GM12878 (cell line): ENCODE results near the gene MAST4. TPM values are rescaled to one million over a fixed set of nuclear protein-coding genes. Genes with fewer than 3 reads are reported as not detected.

Experiments
- ATAC-seq: fragments of 200-7000 bp; cut with Tn5 transposase; 3 replicates; pipeline ENCODE4 v1.9.1; 2020; ENCODE audit warnings: mild to moderate bottlenecking, moderate library complexity
- BruUV-seq: library from RNA; stranded (reverse); fragments of 400-500 nt; replicated peaks from 2 replicates; lab custom pipeline; 2021; lab: Mats Ljungman, UMichigan
- CTCF ChIA-PET: fragments of 300-600 bp; sonication (Branson Sonifier 250); formaldehyde crosslinking; extraction: SDS; loops from one replicate; lab custom pipeline; 2021; ENCODE audit warnings: inconsistent platforms; lab: Yijun Ruan, JAX
- POLR2A ChIA-PET: fragments of 350-600 bp; formaldehyde crosslinking; extraction: SDS; loops from one replicate; lab custom pipeline; 2021; ENCODE audit warnings: inconsistent platforms; lab: Charles Lee
- RAD21 ChIA-PET: fragments of 300-600 bp; sonication (Branson Sonifier 250); formaldehyde crosslinking; loops from one replicate; lab custom pipeline; 2023; ENCODE audit warnings: antibody characterized with exemption; ENCODE audit not compliant: unreplicated experiment; lab: Charles Lee
- SMC1A ChIA-PET: fragments of 300-600 bp; sonication (Branson Sonifier 250); formaldehyde crosslinking; loops from one replicate; lab custom pipeline; 2023; ENCODE audit not compliant: unreplicated experiment, uncharacterized antibody; lab: Charles Lee
- DNase-seq: peaks from one replicate; pipeline ENCODE4 v3.0.0-alpha.2; 2011; ENCODE audit warnings: low read depth, low spot score
- FAIRE-seq: peaks from 3 replicates; lab custom pipeline; 2011; peaks lifted over from hg19 to GRCh38; lab: Jason Lieb, UNC
- H2AFZ ChIP-seq: 2 replicates; pipeline ENCODE4 v1.6.0; 2011; ENCODE audit warnings: low read depth, low read length, control low read depth; ENCODE audit not compliant: control insufficient read depth
- H3K27ac ChIP-seq: 2 replicates; pipeline ENCODE4 v1.5.1; 2011; ENCODE audit warnings: control low read depth; ENCODE audit not compliant: control insufficient read depth, insufficient read depth
- H3K27me3 ChIP-seq, 2 experiments: replicated peaks in 1 of 2; 2 replicates each; pipeline versions ENCODE4 v1.6.0 to v1.6.1; 2011; ENCODE audit warnings: low read length in 1 of 2; ENCODE audit not compliant: control insufficient read depth in 2 of 2, insufficient read depth in 2 of 2
- H3K36me3 ChIP-seq, 2 experiments: 2 replicates each; pipeline ENCODE4 v1.5.1; 2011; ENCODE audit warnings: low read length in 1 of 2; ENCODE audit not compliant: control insufficient read depth in 2 of 2, insufficient read depth in 2 of 2
- H3K4me1 ChIP-seq: 2 replicates; pipeline ENCODE4 v1.6.1; 2011; ENCODE audit warnings: mild to moderate bottlenecking, low read length, moderate library complexity, mixed read lengths; ENCODE audit not compliant: control insufficient read depth, insufficient read depth
- H3K4me2 ChIP-seq: 2 replicates; pipeline ENCODE4 v1.6.0; 2011; ENCODE audit warnings: control low read depth; ENCODE audit not compliant: control insufficient read depth, insufficient read depth
- H3K4me3 ChIP-seq: fragments of 200-600 bp; sonication (generic); 2 replicates; pipeline ENCODE4 v1.5.1; 2016
- H3K79me2 ChIP-seq: 2 replicates; pipeline ENCODE4 v1.6.0; 2011; ENCODE audit warnings: low read length; ENCODE audit not compliant: control insufficient read depth, insufficient read depth
- H3K9ac ChIP-seq: 2 replicates; pipeline ENCODE4 v1.8.0; 2011; ENCODE audit warnings: low read length, control low read depth, mixed read lengths; ENCODE audit not compliant: control insufficient read depth, insufficient read depth
- H3K9me3 ChIP-seq: replicated peaks from 3 replicates; pipeline ENCODE4 v1.5.1; 2011; ENCODE audit warnings: mild to moderate bottlenecking, low read length; ENCODE audit not compliant: control insufficient read depth, insufficient read depth
- H4K20me1 ChIP-seq: 2 replicates; pipeline ENCODE4 v1.6.0; 2011; ENCODE audit not compliant: control insufficient read depth, insufficient read depth
- E2F8 ChIP-seq: fragments of 450-650 bp; IDR thresholded peaks from 2 replicates; pipeline ENCODE4 v1.6.1; 2018; ENCODE audit warnings: mild to moderate bottlenecking, low read depth, moderate library complexity; ENCODE audit not compliant: partially characterized antibody
- ETV6 ChIP-seq, 2 experiments: fragments of 450-650 bp in 1 of 2; IDR thresholded peaks in 1 of 2; conservative IDR thresholded peaks in 1 of 2; 2 replicates each; pipeline ENCODE4 v1.6.1; 2014; ENCODE audit warnings: antibody characterized with exemption in 1 of 2, borderline replicate concordance in 1 of 2, low read depth in 1 of 2, mild to moderate bottlenecking in 1 of 2, moderate library complexity in 1 of 2
- FOXM1 ChIP-seq: IDR thresholded peaks from 2 replicates; pipeline ENCODE4 v1.6.1; 2012; ENCODE audit warnings: low read depth, mild to moderate bottlenecking, inconsistent platforms, low read length, moderate library complexity
- HDAC6 ChIP-seq: fragments of 200-600 bp; sonication (generic); IDR thresholded peaks from one replicate; pipeline ENCODE4 v1.8.0; 2017; ENCODE audit warnings: antibody characterized with exemption; ENCODE audit not compliant: unreplicated experiment
- IRF5 ChIP-seq: fragments of 450-650 bp; IDR thresholded peaks from 2 replicates; pipeline ENCODE4 v1.6.1; 2017; ENCODE audit warnings: borderline replicate concordance
- MAX ChIP-seq: IDR thresholded peaks from 2 replicates; pipeline ENCODE4 v1.6.1; 2012; ENCODE audit warnings: low read depth, low read length, improper control_type of control experiment
- NFYA ChIP-seq: IDR thresholded peaks from 2 replicates; pipeline ENCODE4 v1.6.1; 2011; ENCODE audit warnings: low read depth, mild to moderate bottlenecking, low read length, improper control_type of control experiment, borderline replicate concordance
- NR2C2 ChIP-seq: IDR thresholded peaks from 2 replicates; pipeline ENCODE4 v1.6.1; 2011; ENCODE audit warnings: borderline replicate concordance, low read depth; ENCODE audit not compliant: control insufficient read depth, insufficient read length
- PAX8 ChIP-seq: fragments of 450-650 bp; IDR thresholded peaks from 2 replicates; pipeline ENCODE4 v1.6.1; 2017; ENCODE audit warnings: mild to moderate bottlenecking, moderate library complexity
- SRF ChIP-seq, 2 experiments: IDR thresholded peaks; 2 replicates each; pipeline ENCODE4 v1.6.1; 2011; ENCODE audit warnings: low read depth in 2 of 2, low read length in 2 of 2, mild to moderate bottlenecking in 1 of 2, moderate library complexity in 1 of 2
- USF1 ChIP-seq: IDR thresholded peaks from 2 replicates; pipeline ENCODE4 v1.6.1; 2011; ENCODE audit warnings: borderline replicate concordance, low read depth, mild to moderate bottlenecking, moderate library complexity, mixed read lengths, low read length; ENCODE audit not compliant: insufficient read depth; ENCODE audit errors: extremely low read length
- ZBED1 ChIP-seq: IDR thresholded peaks from 2 replicates; pipeline ENCODE4 v1.6.1; 2016; ENCODE audit warnings: borderline replicate concordance
- ZBTB11 ChIP-seq: fragments of 450-650 bp; formaldehyde crosslinking; IDR thresholded peaks from 2 replicates; pipeline ENCODE4 v1.5.0; 2022; ENCODE audit warnings: mild to moderate bottlenecking, missing genetic modification characterization
- WGBS: methylation state at CpG from one replicate; pipeline ENCODE4 v1.1.6; 2016; ENCODE audit warnings: low lambda C conversion rate; ENCODE audit not compliant: insufficient replicate concordance, insufficient coverage; ENCODE audit errors: missing lambda C conversion rate; 5-methylcytosine and 5-hydroxymethylcytosine counted together
- in situ Hi-C: fragments of 300-500 bp; cut with MboI; formaldehyde crosslinking; loops from 9 replicates; pipeline ENCODE4 v1.14.3; 2018; ENCODE audit warnings: mixed read lengths
- intact Hi-C: fragments of 100-400 bp; cut with micrococcal nuclease; formaldehyde crosslinking; loops from one replicate; pipeline ENCODE4 v1.14.2; 2022; ENCODE audit not compliant: unreplicated experiment
- polyA plus RNA-seq, 11 experiments: library from polyadenylated mRNA; depleted of rRNA in 4 of 11; unstranded in 6 of 11; stranded (reverse) in 5 of 11; fragments of >200 nt; fragmentation: Nextera tagmentation in 4 of 11; fragmentation: Illumina TruSeq in 1 of 11; extraction: Ambion mirVana in 4 of 11; extraction: Trizol in 1 of 11; gene quantifications; 1 replicate in 1 of 11; 2 replicates in 10 of 11; pipeline versions ENCODE4 v1.2.1 to v1.2.3, GENCODE V29; 2011 to 2016; ENCODE audit warnings: inconsistent platforms in 2 of 11, missing spikeins in 2 of 11, low read depth in 1 of 11
- total RNA-seq, 4 experiments: library from RNA; depleted of rRNA in 3 of 4; stranded (reverse); fragments of >200 nt in 3 of 4; fragmentation: Illumina TruSeq in 1 of 4; extraction: Trizol in 1 of 4; gene quantifications; 2 replicates each; pipeline versions ENCODE4 v1.2.1 to v1.2.3, GENCODE V29; 2013 to 2021

Gene MAST4
- total and polyA plus RNA-seq, 10 of the 15 experiments (the other 5 are each of a cell fraction or from before 2014, with no cell fraction given) = 0.02 to 1.6 (median 0.29) TPM; not detected in 1

GRCh38 chr5:67182301-67182790 lies 586.2 kb downstream of the MAST4 start (continued):
- TF ChIP-seq NFYA (no peak), ZBED1 (no peak), IRF5 (no peak), HDAC6 (no peak), ETV6 (conservative IDR thresholded peaks at IDR 0.05 in 1 of 2, IDR thresholded peaks at IDR 0.05 in 1 of 2; ENCODE audit: borderline replicate concordance in 1 of 2, low read depth in 1 of 2) (no peak)

- Histone ChIP-seq H3K9me3 (no peaks in the 10 kb centered on the region), H3K9ac (no peak overlapping the region), H3K79me2 (no peaks in the 10 kb centered on the region), H3K27me3 (no peaks in the 10 kb centered on the region), H4K20me1 (no peaks in the 10 kb centered on the region), H3K36me3 (no peaks in the 10 kb centered on the region; a peak in 2 of 4 replicates), H3K4me3 (no peak overlapping the region), H3K27ac (no peak overlapping the region), H3K4me2 (no peak overlapping the region), H3K4me1 (no peaks in the 10 kb centered on the region; the same call in 1 of the 2 replicates), H2AFZ (no peak overlapping the region)
- POLR2A ChIA-PET = no interaction called here
- DNase-seq (no peak), ATAC-seq (no peak), FAIRE-seq (no peak)
- BruUV-seq = no TSS peak
- in situ Hi-C loops = no loop called here
- CTCF ChIA-PET = no interaction called here
- RAD21 ChIA-PET = no interaction called here
- 63% methylated on average over 3 of the region's 3 CpGs for WGBS
- SMC1A ChIA-PET = no interaction called here
- intact Hi-C loops = no loop called here
- TF ChIP-seq NR2C2 (no peak), USF1 (no peak), PAX8 (no peak), MAX (no peak), SRF (IDR thresholded peaks at IDR 0.05; ENCODE audit: low read depth in 2 of 2, low read length in 2 of 2) (no peak), ZBTB11 (CRISPR knock-in tag) (no peak), FOXM1 (no peak), E2F8 (no peak)
Measured at GRCh38 chr5:67183859-67184258, 587.7 kb downstream of the MAST4 start.
